Chondrocyte (in vitro differentiated cells): Measurements from ENCODE around the gene PTPN11. TPM values are rescaled to one million over a fixed set of nuclear protein-coding genes. Genes with fewer than 3 reads are reported as not detected.
"Not testable (repeated sequence)": the region's sequence is repeated elsewhere in the genome, so short reads cannot be mapped to it uniquely, and the experiment has no call there.

ENCODE experiments used
- DNase-seq: peaks from one replicate; pipeline ENCODE4 v3.0.0; 2021; ENCODE audit warnings: mixed read lengths, low spot score
- H3K27ac Mint-ChIP-seq: one replicate; pipeline ENCODE4 v1.8.0; 2021; ENCODE audit warnings: mild to moderate bottlenecking, moderate library complexity, mixed read lengths; ENCODE audit not compliant: unreplicated experiment
- H3K27me3 Mint-ChIP-seq: 2 replicates; pipeline ENCODE4 v1.8.0; 2021; ENCODE audit warnings: low read depth, mixed read lengths
- H3K36me3 Mint-ChIP-seq: 2 replicates; pipeline ENCODE4 v1.8.0; 2021; ENCODE audit warnings: low read depth, mixed read lengths
- H3K4me1 Mint-ChIP-seq: 2 replicates; pipeline ENCODE4 v1.8.0; 2021; ENCODE audit warnings: low read depth, mild to moderate bottlenecking, mixed read lengths
- H3K4me3 Mint-ChIP-seq: one replicate; pipeline ENCODE4 v1.8.0; 2021; ENCODE audit warnings: mild to moderate bottlenecking, moderate library complexity, mixed read lengths; ENCODE audit not compliant: unreplicated experiment
- H3K9me3 Mint-ChIP-seq: 2 replicates; pipeline ENCODE4 v1.8.0; 2021; ENCODE audit warnings: low read depth, mixed read lengths
- CTCF ChIP-seq: fragments of 200-600 bp; sonication (generic); IDR thresholded peaks from 2 replicates; pipeline ENCODE4 v1.5.0; 2021; ENCODE audit warnings: antibody characterized with exemption, mild to moderate bottlenecking, moderate library complexity
- total RNA-seq: library from RNA; stranded (reverse); gene quantifications from 3 replicates; pipeline ENCODE4 v1.2.1, GENCODE V29; 2021

The PTPN11 gene
- total RNA-seq, 1 donor from 2014 or later, result 141 TPM

GRCh38 chr12:112430929-112431328, 12.2 kb downstream of the PTPN11 start:
- Mint-ChIP-seq H3K27me3 (no peaks in the 10 kb centered on the region), H3K27ac (no peak overlapping the region), H3K4me1 (no peaks in the 10 kb centered on the region), H3K36me3 (no peaks in the 10 kb centered on the region), H3K4me3 (no peak overlapping the region), H3K9me3 (no peaks in the 10 kb centered on the region)
- DNase-seq, result no peak
- TF ChIP-seq CTCF, result no peak

- no peak overlapping the region for H3K27ac Mint-ChIP-seq
- no peak for TF ChIP-seq CTCF
- no peaks in the 10 kb centered on the region for H3K27me3 Mint-ChIP-seq
- no peak overlapping the region for H3K4me3 Mint-ChIP-seq
- H3K9me3 Mint-ChIP-seq, result no peaks in the 10 kb centered on the region
- peaks cover 7% of the 10 kb centered on the region for H3K4me1 Mint-ChIP-seq
- H3K36me3 Mint-ChIP-seq, result no peaks in the 10 kb centered on the region
- DNase-seq, result no peak
Measured at GRCh38 chr12:112431965-112432364, 13.2 kb downstream of the PTPN11 start.

- Mint-ChIP-seq H3K4me3 (no peak overlapping the region), H3K9me3 (no peaks in the 10 kb centered on the region), H3K27me3 (no peaks in the 10 kb centered on the region), H3K4me1 (peaks cover 15% of the 10 kb centered on the region), H3K36me3 (no peaks in the 10 kb centered on the region), H3K27ac (no peak overlapping the region)
- DNase-seq, result no peak
- no peak for TF ChIP-seq CTCF
Measured at GRCh38 chr12:112433551-112433950, 14.8 kb downstream of the PTPN11 start.

- H3K27ac Mint-ChIP-seq, result not testable (repeated sequence)
Measured at GRCh38 chr12:112438645-112439044, 19.9 kb downstream of the PTPN11 start.

GRCh38 chr12:112439769-112440168, 21.0 kb downstream of the PTPN11 start:
- H3K36me3 Mint-ChIP-seq, result no peaks in the 10 kb centered on the region

More at GRCh38 chr12:112438645-112439044, 19.9 kb downstream of the PTPN11 start:
- not testable (repeated sequence) for H3K36me3 Mint-ChIP-seq, H3K27me3 Mint-ChIP-seq, H3K9me3 Mint-ChIP-seq, H3K4me3 Mint-ChIP-seq, DNase-seq
- peaks cover 15% of the 10 kb centered on the region for H3K4me1 Mint-ChIP-seq

GRCh38 chr12:112440653-112441052, 21.9 kb downstream of the PTPN11 start:
- H3K27me3 Mint-ChIP-seq, DNase-seq, H3K4me3 Mint-ChIP-seq, H3K27ac Mint-ChIP-seq, H3K36me3 Mint-ChIP-seq, H3K9me3 Mint-ChIP-seq: not testable (repeated sequence)
- peaks cover 15% of the 10 kb centered on the region for H3K4me1 Mint-ChIP-seq

More at GRCh38 chr12:112439769-112440168, 21.0 kb downstream of the PTPN11 start:
- no peak overlapping the region for H3K27ac Mint-ChIP-seq
- DNase-seq, result no peak
- peaks cover 15% of the 10 kb centered on the region for H3K4me1 Mint-ChIP-seq
- H3K27me3 Mint-ChIP-seq, result no peaks in the 10 kb centered on the region
- TF ChIP-seq CTCF, result no peak
- no peaks in the 10 kb centered on the region for H3K9me3 Mint-ChIP-seq
- no peak overlapping the region for H3K4me3 Mint-ChIP-seq
